ENCODE data around the gene HEYL. TPM values are rescaled to one million over a fixed set of nuclear protein-coding genes. Genes with fewer than 3 reads are reported as not detected.

The HEYL gene
- total RNA-seq, 1 donor from 2014 or later: not detected

- TF ChIP-seq CTCF (IDR thresholded peaks at IDR 0.05; ENCODE audit: insufficient read depth, low read length, severe bottlenecking): no peak
- DNase-seq (ENCODE audit: low read depth) (no peak), FAIRE-seq (no peak)
- no peaks in the 10 kb centered on the region for H3K36me3 ChIP-seq (ENCODE audit: control insufficient read depth, insufficient read depth, low read length)
- peaks cover 9% of the 10 kb centered on the region for H3K27me3 ChIP-seq (ENCODE audit: control insufficient read depth, insufficient read depth, low read length)
- no peak overlapping the region for H3K4me3 ChIP-seq (ENCODE audit: low read depth, low read length)
Observed at GRCh38 chr1:39679821-39680220, 40.4 kb upstream of the HEYL start.

- DNase-seq (ENCODE audit: low read depth) (no peak), FAIRE-seq (no peak)
- no peak for TF ChIP-seq CTCF (IDR thresholded peaks at IDR 0.05; ENCODE audit: insufficient read depth, low read length, severe bottlenecking)
- Histone ChIP-seq H3K27me3 (ENCODE audit: control insufficient read depth, insufficient read depth, low read length) (peaks cover 6% of the 10 kb centered on the region), H3K4me3 (ENCODE audit: low read depth, low read length) (no peak overlapping the region), H3K36me3 (ENCODE audit: control insufficient read depth, insufficient read depth, low read length) (no peaks in the 10 kb centered on the region)
Observed at GRCh38 chr1:39678889-39679288, 39.4 kb upstream of the HEYL start.

- Histone ChIP-seq H3K27me3 (ENCODE audit: control insufficient read depth, insufficient read depth, low read length) (peaks cover 4% of the 10 kb centered on the region), H3K4me3 (ENCODE audit: low read depth, low read length) (no peak overlapping the region), H3K36me3 (ENCODE audit: control insufficient read depth, insufficient read depth, low read length) (no peaks in the 10 kb centered on the region)
- DNase-seq (ENCODE audit: low read depth): no peak
- FAIRE-seq: no peak
- TF ChIP-seq CTCF (IDR thresholded peaks at IDR 0.05; ENCODE audit: insufficient read depth, low read length, severe bottlenecking): no peak
Observed at GRCh38 chr1:39677645-39678044, 38.2 kb upstream of the HEYL start.

GRCh38 chr1:39676948-39677548 is 37.6 kb upstream of the HEYL start:
- peaks cover 4% of the 10 kb centered on the region for H3K27me3 ChIP-seq (ENCODE audit: control insufficient read depth, insufficient read depth, low read length)
- no peak overlapping the region for H3K4me3 ChIP-seq (ENCODE audit: low read depth, low read length)
- no peaks in the 10 kb centered on the region for H3K36me3 ChIP-seq (ENCODE audit: control insufficient read depth, insufficient read depth, low read length)
- DNase-seq (ENCODE audit: low read depth): no peak
- TF ChIP-seq CTCF (IDR thresholded peaks at IDR 0.05; ENCODE audit: insufficient read depth, low read length, severe bottlenecking): no peak
- FAIRE-seq: no peak

- H3K4me3 ChIP-seq (ENCODE audit: low read depth, low read length): no peak overlapping the region
- no peak for TF ChIP-seq CTCF (IDR thresholded peaks at IDR 0.05; ENCODE audit: insufficient read depth, low read length, severe bottlenecking)
- FAIRE-seq: no peak
- no peaks in the 10 kb centered on the region for H3K36me3 ChIP-seq (ENCODE audit: control insufficient read depth, insufficient read depth, low read length)
- H3K27me3 ChIP-seq (ENCODE audit: control insufficient read depth, insufficient read depth, low read length): peaks cover 10% of the 10 kb centered on the region
- peak; percentile 84 for DNase-seq (ENCODE audit: low read depth)
Observed at GRCh38 chr1:39675220-39675619, 35.8 kb upstream of the HEYL start.

- Histone ChIP-seq H3K36me3 (ENCODE audit: control insufficient read depth, insufficient read depth, low read length) (no peaks in the 10 kb centered on the region), H3K4me3 (ENCODE audit: low read depth, low read length) (no peak overlapping the region), H3K27me3 (ENCODE audit: control insufficient read depth, insufficient read depth, low read length) (peaks cover 14% of the 10 kb centered on the region)
- no peak for DNase-seq (ENCODE audit: low read depth)
- no peak for TF ChIP-seq CTCF (IDR thresholded peaks at IDR 0.05; ENCODE audit: insufficient read depth, low read length, severe bottlenecking)
- no peak for FAIRE-seq
Observed at GRCh38 chr1:39673215-39673614, 33.8 kb upstream of the HEYL start.
